Stimulated activated CD4-positive, alpha-beta T cell treated with anti-CD3 and anti-CD28 coated beads, Interleukin-12 subunit alpha, Interleukin-12 subunit beta, amount 100 ng/mL, for 48 hours (primary cell): ENCODE measurements around the gene MS4A10.

ENCODE experiments used
- DNase-seq, 3 donors: peaks; one replicate each; pipeline ENCODE4 v3.0.0-alpha.2; 2020; ENCODE audit warnings: low read depth in 2 of 3, low spot score in 1 of 3

Gene MS4A10

GRCh38 chr11:60765355-60765754 is 19.8 kb upstream of the MS4A10 start:
- DNase-seq, result no peak

- no peak for DNase-seq
These were observed 18.6 kb upstream of the MS4A10 start for GRCh38 chr11:60766547-60766946.

GRCh38 chr11:60767388-60767811 is 17.7 kb upstream of the MS4A10 start:
- DNase-seq, result peak in 2 of 3 donors; percentile 12 to 20

GRCh38 chr11:60768202-60768601 is 16.9 kb upstream of the MS4A10 start:
- DNase-seq, result no peak

GRCh38 chr11:60769273-60769672 is 15.9 kb upstream of the MS4A10 start:
- no peak for DNase-seq

GRCh38 chr11:60769811-60770210 is 15.3 kb upstream of the MS4A10 start:
- no peak for DNase-seq

- no peak for DNase-seq
These were observed 14.0 kb upstream of the MS4A10 start for GRCh38 chr11:60771146-60771545.

- DNase-seq, result no peak
These were observed 13.1 kb upstream of the MS4A10 start for GRCh38 chr11:60771879-60772525.

- no peak for DNase-seq
These were observed 12.5 kb upstream of the MS4A10 start for GRCh38 chr11:60772666-60773065.

- DNase-seq, result no peak
These were observed 10.4 kb upstream of the MS4A10 start for GRCh38 chr11:60774726-60775125.

- peak; percentile 70 to 90 (median 77) for DNase-seq
These were observed 9.6 kb upstream of the MS4A10 start for GRCh38 chr11:60775420-60775961.

GRCh38 chr11:60776167-60776566 is 9.0 kb upstream of the MS4A10 start:
- no peak for DNase-seq

GRCh38 chr11:60777106-60777505 is 8.0 kb upstream of the MS4A10 start:
- DNase-seq, result no peak

- no peak for DNase-seq
These were observed 7.6 kb upstream of the MS4A10 start for GRCh38 chr11:60777572-60777971.

- DNase-seq, result no peak
These were observed 5.1 kb upstream of the MS4A10 start for GRCh38 chr11:60780065-60780464.

- no peak for DNase-seq
These were observed 4.4 kb upstream of the MS4A10 start for GRCh38 chr11:60780774-60781173.

GRCh38 chr11:60781286-60781980 is 3.7 kb upstream of the MS4A10 start:
- no peak for DNase-seq

- DNase-seq, result no peak
These were observed 3.2 kb upstream of the MS4A10 start for GRCh38 chr11:60781981-60782316.

GRCh38 chr11:60782393-60783140 is 2.6 kb upstream of the MS4A10 start:
- no peak for DNase-seq

- DNase-seq, result no peak
These were observed 2.0 kb upstream of the MS4A10 start for GRCh38 chr11:60783141-60783484.

GRCh38 chr11:60783911-60784310 is 1.2 kb upstream of the MS4A10 start:
- DNase-seq, result no peak

GRCh38 chr11:60785806-60786361 is 751 bp downstream of the MS4A10 start:
- DNase-seq, result no peak
